HEK293 (cell line): ENCODE data around the gene ZNF609.

Experiments used
- CTCF ChIA-PET: fragments of 350-600 bp; formaldehyde crosslinking; extraction: SDS; loops from one replicate; lab custom pipeline; 2021; ENCODE audit warnings: antibody characterized with exemption; lab: Yijun Ruan, JAX
- POLR2A ChIA-PET: fragments of 300-600 bp; formaldehyde crosslinking; extraction: SDS; loops from one replicate; lab custom pipeline; 2020; ENCODE audit warnings: antibody characterized with exemption, inconsistent platforms; lab: Yijun Ruan, JAX
- H3K27ac ChIP-seq: fragments of 200-500 bp; sonication (Bioruptor generic); 2 replicates; pipeline ENCODE4 v1.5.1; 2014; ENCODE audit warnings: low read depth, low read length, control low read depth, inconsistent platforms; ENCODE audit errors: extremely low read depth
- H3K36me3 ChIP-seq, 2 experiments: fragments of 200-500 bp in 1 of 2; sonication (Bioruptor generic) in 1 of 2; 1 replicate in 1 of 2; 2 replicates in 1 of 2; pipeline ENCODE4 v1.5.1; 2014 to 2017; ENCODE audit warnings: inconsistent platforms in 2 of 2, low read length in 2 of 2; ENCODE audit not compliant: control insufficient read depth in 2 of 2, insufficient read depth in 1 of 2
- H3K4me1 ChIP-seq: fragments of 200-500 bp; sonication (Bioruptor generic); 2 replicates; pipeline ENCODE4 v1.5.1; 2014; ENCODE audit warnings: mild to moderate bottlenecking, low read length, inconsistent platforms; ENCODE audit not compliant: control insufficient read depth, insufficient read depth
- H3K4me3 ChIP-seq: 2 replicates; pipeline ENCODE4 v1.5.1; 2011; ENCODE audit warnings: low read depth, mild to moderate bottlenecking, control low read depth, low read length, moderate library complexity
- H3K9me3 ChIP-seq: fragments of 200-500 bp; sonication (Bioruptor generic); 2 replicates; pipeline ENCODE4 v1.5.1; 2014; ENCODE audit warnings: low read depth, low read length, inconsistent platforms; ENCODE audit not compliant: control insufficient read depth, insufficient read depth
- BCL6B ChIP-seq: fragments of 450-650 bp; formaldehyde crosslinking; IDR thresholded peaks from 2 replicates; pipeline ENCODE4 v1.5.1; 2017; ENCODE audit warnings: missing biosample characterization, missing genetic modification characterization
- FEZF1 ChIP-seq: fragments of 450-650 bp; formaldehyde crosslinking; IDR thresholded peaks from 2 replicates; pipeline ENCODE4 v1.5.1; 2016; ENCODE audit warnings: missing biosample characterization, missing genetic modification characterization
- INSM2 ChIP-seq: fragments of 450-650 bp; formaldehyde crosslinking; IDR thresholded peaks from 2 replicates; pipeline ENCODE4 v1.5.1; 2016; ENCODE audit warnings: missing biosample characterization, missing genetic modification characterization
- PRDM10 ChIP-seq: fragments of 450-650 bp; formaldehyde crosslinking; IDR thresholded peaks from 2 replicates; pipeline ENCODE4 v1.5.1; 2016; ENCODE audit warnings: missing biosample characterization, missing genetic modification characterization
- SCRT2 ChIP-seq: fragments of 450-650 bp; formaldehyde crosslinking; IDR thresholded peaks from 2 replicates; pipeline ENCODE4 v1.5.1; 2016; ENCODE audit warnings: missing biosample characterization, missing genetic modification characterization
- TRIM28 ChIP-seq: IDR thresholded peaks from 2 replicates; pipeline ENCODE4 v1.6.1; 2011; ENCODE audit warnings: low read length, control low read depth, borderline replicate concordance
- ZBTB17 ChIP-seq: fragments of 450-650 bp; formaldehyde crosslinking; IDR thresholded peaks from 2 replicates; pipeline ENCODE4 v1.5.1; 2016; ENCODE audit warnings: missing biosample characterization, missing genetic modification characterization
- ZBTB21 ChIP-seq: fragments of 450-650 bp; formaldehyde crosslinking; IDR thresholded peaks from 2 replicates; pipeline ENCODE4 v1.5.1; 2017; ENCODE audit warnings: missing biosample characterization, missing genetic modification characterization
- ZEB2 ChIP-seq: fragments of 450-650 bp; formaldehyde crosslinking; IDR thresholded peaks from 2 replicates; pipeline ENCODE4 v1.5.1; 2016; ENCODE audit warnings: missing biosample characterization, missing genetic modification characterization
- ZNF138 ChIP-seq: fragments of 450-650 bp; formaldehyde crosslinking; IDR thresholded peaks from 2 replicates; pipeline ENCODE4 v1.5.1; 2016; ENCODE audit warnings: missing biosample characterization, missing genetic modification characterization, borderline replicate concordance
- ZNF202 ChIP-seq: fragments of 450-650 bp; formaldehyde crosslinking; IDR thresholded peaks from 2 replicates; pipeline ENCODE4 v1.5.1; 2016; ENCODE audit warnings: missing biosample characterization, missing genetic modification characterization, borderline replicate concordance
- ZNF23 ChIP-seq: fragments of 450-650 bp; formaldehyde crosslinking; IDR thresholded peaks from 2 replicates; pipeline ENCODE4 v1.5.1; 2016; ENCODE audit warnings: missing biosample characterization, missing genetic modification characterization, borderline replicate concordance
- ZNF266 ChIP-seq: fragments of 450-650 bp; formaldehyde crosslinking; IDR thresholded peaks from 2 replicates; pipeline ENCODE4 v1.5.1; 2016; ENCODE audit warnings: missing biosample characterization, missing genetic modification characterization, low read depth
- ZNF366 ChIP-seq: fragments of 450-650 bp; formaldehyde crosslinking; conservative IDR thresholded peaks from 2 replicates; pipeline ENCODE4 v1.5.1; 2016; ENCODE audit warnings: missing biosample characterization, missing genetic modification characterization
- ZNF37A ChIP-seq: fragments of 450-650 bp; IDR thresholded peaks from 2 replicates; pipeline ENCODE4 v1.5.1; 2018; ENCODE audit warnings: missing biosample characterization, missing genetic modification characterization
- ZNF513 ChIP-seq: fragments of 450-650 bp; IDR thresholded peaks from 2 replicates; pipeline ENCODE4 v1.5.1; 2018; ENCODE audit warnings: missing biosample characterization, missing genetic modification characterization

Gene ZNF609

GRCh38 chr15:64456634-64457108 lies 3.7 kb upstream of the ZNF609 start:
- ChIA-PET CTCF (no interaction called here), POLR2A (no interaction called here)

GRCh38 chr15:64459066-64459781 lies 1.2 kb upstream of the ZNF609 start:
- H3K4me3 ChIP-seq, result no peak overlapping the region
- CTCF ChIA-PET, result interaction anchor here (0.6 kb wide), 2 partner anchors 83 to 189 kb away, joined by 3 read pairs; no protein-coding TSS in a partner anchor
- TF ChIP-seq ZNF266 (tag by site-specific recombination), result no peak
- TF ChIP-seq, all 188 proteins: peak for 0
- POLR2A ChIA-PET, result interaction anchor here (0.9 to 1.4 kb wide), 2 partner anchors 16 to 72 kb away, joined by 3 read pairs; partner anchors contain the start of gene TRIP4
- Histone ChIP-seq H3K36me3 (no peaks in the 10 kb centered on the region), H3K27ac (no peak overlapping the region), H3K9me3 (no peaks in the 10 kb centered on the region), H3K4me1 (peaks cover 23% of the 10 kb centered on the region)

More at GRCh38 chr15:64456634-64457108, 3.7 kb upstream of the ZNF609 start:
- H3K9me3 ChIP-seq, result no peaks in the 10 kb centered on the region
- H3K4me1 ChIP-seq, result peaks cover 24% of the 10 kb centered on the region
- H3K27ac ChIP-seq, result no peak overlapping the region
- H3K4me3 ChIP-seq, result no peak overlapping the region
- TF ChIP-seq ZNF513 (no peak), ZNF138 (no peak), FEZF1 (peak; percentile 58; the same call in 1 of the 2 replicates), ZBTB17 (tag by site-specific recombination) (peak; percentile 57)
- TF ChIP-seq, all 188 proteins: peak for 2
- no peaks in the 10 kb centered on the region for H3K36me3 ChIP-seq

GRCh38 chr15:64460724-64461720 lies 644 bp downstream of the ZNF609 start:
- Histone ChIP-seq H3K4me3 (peak overlapping the region; percentile 58), H3K36me3 (no peaks in the 10 kb centered on the region; a peak in 1 of 3 replicates), H3K9me3 (no peaks in the 10 kb centered on the region), H3K4me1 (peaks cover 24% of the 10 kb centered on the region), H3K27ac (peak overlapping the region; percentile 39)
- CTCF ChIA-PET, result no interaction called here
- POLR2A ChIA-PET, result interaction anchor here (0.6 to 1.4 kb wide), 3 partner anchors 17 to 192 kb away, joined by 3 to 6 read pairs (median 4); no protein-coding TSS in a partner anchor
- no peak for TF ChIP-seq ZNF23 (tag by site-specific recombination)
- TF ChIP-seq ZNF37A (tag by site-specific recombination), result no peak
- peak; percentile 66 for TF ChIP-seq ZBTB17 (tag by site-specific recombination)
- TF ChIP-seq INSM2 (tag by site-specific recombination), result no peak
- no peak for TF ChIP-seq SCRT2 (tag by site-specific recombination)
- TF ChIP-seq ZEB2 (tag by site-specific recombination), result 0 out of 2 replicates have a peak, but pooled peaks have one; percentile 29
- TF ChIP-seq ZNF513, result peak; percentile 58
- no peak for TF ChIP-seq ZNF202 (tag by site-specific recombination)
- peak; percentile 42; the same call in 1 of the 2 replicates for TF ChIP-seq PRDM10 (tag by site-specific recombination)
- 0 out of 2 replicates have a peak, but pooled peaks have one; percentile 26 for TF ChIP-seq TRIM28
- 0 out of 2 replicates have a peak, but pooled peaks have one; percentile 9 for TF ChIP-seq BCL6B
- TF ChIP-seq ZBTB21 (tag by site-specific recombination), result no peak
- TF ChIP-seq ZNF366, result peak; percentile 47
